GM19463 (cell line): Measurements from ENCODE around the gene MYCBPAP.

Source experiments
- ATAC-seq: cut with Tn5 transposase; IDR thresholded peaks from one replicate; pipeline ENCODE4 v1.9.1; 2021; ENCODE audit warnings: mild to moderate bottlenecking, moderate library complexity; ENCODE audit not compliant: unreplicated experiment

Gene MYCBPAP

DNA sequence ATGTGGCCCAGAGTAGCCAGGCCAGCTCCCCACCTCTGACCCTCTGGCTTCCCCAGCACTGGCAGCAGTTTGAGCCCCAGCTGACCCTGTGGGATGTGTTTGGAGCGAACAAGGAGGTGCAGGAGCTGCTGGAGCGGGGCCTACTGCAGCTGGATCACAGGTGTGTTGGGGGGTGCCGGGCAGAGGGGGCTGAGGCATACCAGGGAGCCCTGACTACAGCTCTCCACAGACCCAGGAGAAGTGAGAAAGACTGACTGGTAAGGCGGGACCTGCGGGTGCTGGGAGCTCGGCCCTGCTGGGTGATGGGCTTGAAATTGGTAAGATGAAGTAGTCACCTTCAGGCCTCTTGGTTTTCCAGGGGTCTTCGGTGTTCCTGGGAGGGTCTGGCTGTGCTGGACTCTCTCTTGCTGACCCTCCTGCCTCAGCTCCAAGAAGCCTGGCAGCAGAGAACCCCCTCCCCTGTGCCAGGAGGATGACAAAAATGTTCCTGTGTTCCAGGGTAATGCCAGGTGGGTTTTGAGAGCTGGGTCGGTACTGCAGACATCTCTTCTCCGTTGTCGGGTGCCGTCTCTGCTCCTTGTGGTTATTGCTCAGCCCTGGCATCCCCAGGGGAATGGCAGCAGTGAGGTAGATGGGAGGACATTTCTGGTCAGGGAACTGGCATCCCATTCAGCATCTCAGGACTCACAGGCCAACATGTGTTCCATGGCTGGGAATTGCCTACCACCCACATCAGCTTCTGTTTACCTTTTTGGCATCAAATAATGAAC, 23.7 kb upstream of the MYCBPAP start:
- no peak for ATAC-seq

DNA sequence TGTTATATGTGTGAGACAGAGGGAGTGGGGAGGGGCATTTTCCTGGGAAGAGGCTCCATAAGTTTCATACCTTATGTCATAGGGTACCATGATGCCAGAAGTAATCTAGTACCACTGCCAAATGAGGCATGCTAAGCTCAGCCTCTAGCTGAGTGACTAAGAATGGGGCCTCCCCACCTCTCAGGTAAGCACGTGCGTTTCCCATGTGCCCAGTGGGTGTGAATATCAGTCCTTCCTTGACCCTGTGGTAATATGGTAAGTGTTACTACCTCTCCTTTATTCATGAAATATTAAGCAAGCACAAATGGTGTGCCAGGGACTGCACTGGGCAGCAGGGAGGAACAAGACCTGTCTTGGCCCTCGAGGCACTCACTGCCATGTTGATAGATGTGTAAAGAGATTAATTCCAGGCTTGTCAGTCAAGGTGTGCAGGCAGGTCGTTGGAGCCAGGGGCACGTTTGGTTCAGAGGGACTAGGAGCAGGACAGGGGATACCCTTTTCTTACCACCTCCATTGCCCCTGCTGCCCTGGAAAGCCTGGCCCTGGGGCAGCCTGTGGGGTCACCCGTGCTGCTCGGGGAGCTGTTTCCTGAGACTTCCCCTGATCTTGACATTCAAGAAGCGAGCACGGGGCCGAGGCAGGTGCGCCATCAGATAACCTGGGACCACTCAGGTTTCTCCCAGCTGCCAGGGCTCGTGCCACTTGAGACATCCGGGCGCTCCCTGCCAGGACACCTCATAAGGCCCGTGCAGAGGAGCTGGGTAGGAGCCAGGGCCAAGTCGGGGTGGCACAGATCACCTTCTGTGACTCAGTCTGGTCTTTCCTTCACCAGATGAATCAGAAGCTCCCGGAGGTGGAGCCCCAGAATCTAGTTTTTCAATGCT, 20.8 kb upstream of the MYCBPAP start:
- no peak for ATAC-seq

DNA sequence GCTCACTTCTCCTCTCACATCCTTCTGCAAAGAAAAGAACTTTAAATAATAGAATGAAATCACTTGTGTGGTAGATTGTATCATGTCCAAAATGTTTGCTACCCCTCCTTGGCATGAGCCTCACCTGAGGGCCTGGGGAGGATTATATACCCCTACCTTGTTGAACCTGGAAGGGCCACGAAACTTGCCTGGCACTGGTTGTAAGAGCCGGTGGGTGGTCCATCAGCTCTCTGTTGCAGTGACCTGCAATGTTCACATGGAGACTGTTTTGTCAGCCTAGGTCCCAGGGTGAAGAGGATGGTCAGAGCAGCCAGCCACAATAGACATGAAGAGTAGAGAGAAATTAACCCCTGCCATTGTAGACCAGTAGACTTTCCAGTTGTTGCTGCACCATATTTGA, 19.4 kb upstream of the MYCBPAP start:
- ATAC-seq, result no peak

DNA sequence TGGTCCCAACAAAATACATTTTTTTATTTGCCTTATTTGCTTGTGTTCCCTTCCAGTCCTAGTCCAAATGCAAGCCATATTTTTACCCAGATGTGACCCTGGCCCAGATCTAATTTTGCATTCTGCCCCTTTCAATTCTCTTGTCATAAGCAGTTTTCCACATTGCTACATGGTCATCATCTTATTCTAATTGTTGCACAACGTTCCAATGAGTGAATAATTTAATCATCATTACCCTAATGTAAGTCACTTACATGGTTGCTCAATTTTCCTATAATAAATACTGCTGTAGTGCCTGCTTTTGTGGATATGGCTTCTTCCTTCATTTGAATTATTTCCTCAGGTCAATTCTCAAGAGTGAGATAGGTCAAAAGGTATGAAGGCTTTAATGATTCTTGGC, 16.7 kb upstream of the MYCBPAP start:
- ATAC-seq, result no peak

DNA sequence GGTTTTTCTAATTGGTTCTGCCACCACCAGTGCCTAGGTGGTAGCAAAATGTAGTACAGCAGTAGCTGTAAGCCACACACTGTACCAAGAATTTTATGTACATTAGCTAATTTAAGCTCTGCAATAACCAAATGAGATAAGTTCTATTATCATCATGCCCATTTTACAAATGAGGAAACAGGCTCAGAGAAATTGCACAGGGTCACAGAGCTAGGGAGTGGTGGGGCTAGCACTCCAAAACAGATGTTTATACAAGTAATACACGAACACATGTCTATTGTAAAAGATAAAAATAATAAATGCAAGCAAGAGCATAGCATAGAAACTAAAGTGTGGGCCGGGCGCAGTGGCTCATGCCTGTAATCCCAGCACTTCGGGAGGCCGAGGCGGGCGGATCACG, 16.0 kb upstream of the MYCBPAP start:
- ATAC-seq, result no peak

DNA sequence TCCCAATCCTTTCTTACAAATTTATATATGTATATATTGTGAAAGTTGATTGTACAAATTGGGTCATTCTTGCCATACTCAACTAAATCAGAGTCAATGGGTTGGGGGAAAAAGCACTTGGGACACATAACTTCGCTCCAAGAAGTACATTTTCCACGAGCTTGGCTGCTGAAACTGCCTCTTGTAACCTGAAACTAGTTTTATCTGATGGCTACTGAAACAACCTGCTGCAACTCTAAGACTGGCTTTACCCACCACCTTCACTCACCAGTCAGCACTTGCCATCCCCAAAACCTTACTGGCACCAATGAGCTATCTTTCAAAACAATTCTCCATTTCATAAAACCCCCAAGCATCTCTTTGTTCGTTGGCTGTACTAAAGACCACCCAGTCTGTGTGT, 14.5 kb upstream of the MYCBPAP start:
- ATAC-seq, result no peak

DNA sequence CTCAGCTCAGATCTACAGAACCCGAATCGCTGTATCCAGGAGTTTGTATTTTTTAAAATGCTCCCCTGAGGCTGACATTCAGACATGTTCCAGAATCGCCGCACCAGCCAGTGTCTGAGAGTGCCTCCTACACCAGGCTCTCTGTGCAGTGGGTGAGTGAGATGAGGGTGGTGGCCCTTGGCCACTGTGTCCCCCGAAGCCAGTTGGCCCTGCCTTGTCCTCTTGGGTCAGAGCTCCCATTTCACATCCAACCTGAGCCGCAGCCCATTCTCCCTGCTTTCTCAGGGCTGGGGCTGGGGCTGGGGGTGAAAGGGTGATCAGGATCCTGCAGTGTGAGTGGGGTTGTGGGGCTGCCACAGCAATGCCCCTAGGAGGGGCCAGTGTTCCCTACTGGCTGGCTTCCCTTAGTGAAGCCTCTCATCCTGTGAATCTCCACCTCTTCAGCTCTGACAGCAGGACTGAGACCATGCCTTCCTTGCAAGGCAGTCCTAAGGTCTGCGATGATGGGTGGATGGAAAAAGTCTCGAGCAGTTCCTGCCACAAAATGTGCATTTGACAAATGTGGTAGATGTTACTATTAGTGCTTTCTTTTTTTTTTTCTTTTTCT, 12.9 kb upstream of the MYCBPAP start:
- ATAC-seq, result no peak

DNA sequence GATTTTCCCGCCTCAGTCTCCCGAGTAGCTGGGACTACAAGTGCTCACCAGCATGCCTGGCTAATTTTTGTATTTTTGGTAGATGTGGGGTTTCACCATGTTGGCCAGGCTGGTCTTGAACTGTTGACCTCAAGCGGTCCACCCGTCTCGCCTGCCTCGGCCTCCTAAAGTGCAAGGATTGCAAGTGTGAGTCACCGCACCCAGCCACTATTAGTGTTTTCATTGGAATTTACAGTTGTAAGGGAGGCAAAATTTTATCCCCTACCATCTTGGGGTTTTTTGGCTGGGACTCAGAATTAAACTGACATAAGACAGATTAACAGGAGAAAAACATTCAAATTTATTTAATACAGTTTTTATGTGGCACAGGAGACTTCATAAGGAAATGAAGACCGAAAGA, 12.3 kb upstream of the MYCBPAP start:
- no peak for ATAC-seq

DNA sequence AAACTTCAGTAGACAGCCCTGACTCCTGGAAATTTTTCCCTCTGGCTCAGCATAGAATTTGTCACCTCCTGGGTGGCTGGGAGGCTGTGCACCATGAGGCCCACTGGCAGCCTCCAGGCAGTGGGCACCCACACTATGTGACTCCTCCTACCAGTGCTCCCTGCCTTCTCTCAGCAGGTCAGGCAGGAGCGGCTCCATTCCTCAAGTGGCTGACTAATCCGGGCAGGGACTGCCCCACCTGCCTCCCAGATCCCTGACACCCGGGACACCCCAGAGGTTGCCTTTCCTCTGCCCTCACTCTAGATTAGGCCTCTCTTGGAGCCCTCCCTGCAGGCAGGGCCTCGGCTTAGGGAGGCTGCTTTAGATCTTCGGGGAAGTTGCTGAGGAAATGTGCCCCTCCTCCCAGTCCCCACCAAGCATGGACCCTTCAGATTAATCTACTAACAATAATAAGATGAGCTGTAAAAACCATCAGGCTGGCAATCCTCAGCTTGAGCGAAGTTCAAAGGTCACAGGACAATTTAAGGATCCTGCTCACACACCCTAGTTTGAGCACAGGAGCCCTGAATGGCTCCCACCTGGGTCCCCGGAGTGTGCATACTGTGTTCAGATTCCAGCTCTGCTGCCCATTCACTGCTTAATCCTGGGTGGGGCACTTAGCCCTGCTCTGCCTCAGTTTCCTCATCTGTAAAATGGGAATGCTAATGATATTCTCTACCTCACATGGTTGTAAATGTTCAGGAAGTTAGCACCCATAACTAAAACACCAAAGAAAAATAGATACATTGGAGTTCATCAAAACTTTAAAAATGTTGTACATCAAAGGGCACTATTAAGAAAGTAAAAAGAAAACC, 10.0 kb upstream of the MYCBPAP start:
- no peak for ATAC-seq

DNA sequence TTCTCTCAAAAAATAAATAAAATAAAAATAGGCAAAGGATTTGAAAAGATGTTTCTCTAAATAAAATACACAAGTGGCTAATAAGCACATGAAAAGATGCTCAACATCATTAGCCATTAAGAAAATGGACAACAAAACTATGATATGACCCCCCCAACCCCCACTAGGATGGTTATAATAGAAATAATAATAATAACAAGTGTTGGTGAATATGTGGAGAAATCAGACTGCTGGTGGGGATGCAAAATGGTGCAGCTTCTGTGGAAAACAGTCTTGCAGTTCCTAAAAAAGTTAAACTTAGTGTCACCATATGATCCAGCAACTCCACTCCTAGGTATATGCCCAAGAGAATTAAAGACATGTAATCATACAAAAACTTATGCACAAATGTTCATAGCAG, 9.0 kb upstream of the MYCBPAP start:
- ATAC-seq, result no peak

DNA sequence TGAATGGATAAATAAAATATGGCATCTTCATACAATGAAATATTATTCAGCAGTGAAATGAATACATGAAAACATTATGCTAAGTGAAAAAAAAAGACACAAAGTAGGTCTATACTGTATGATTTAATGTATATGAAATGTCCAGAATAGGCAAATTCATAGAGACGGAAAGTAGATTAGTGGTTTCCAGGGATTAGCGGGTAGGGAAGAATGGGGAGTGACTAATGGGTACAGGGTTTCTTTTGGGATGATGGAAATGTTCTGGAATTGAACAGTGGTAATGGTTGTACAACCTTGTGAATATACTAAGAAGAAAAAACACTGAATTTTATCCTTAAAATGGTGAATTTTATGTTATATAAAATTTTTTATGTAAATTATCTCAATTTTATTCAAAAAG, 8.5 kb upstream of the MYCBPAP start:
- ATAC-seq, result no peak

DNA sequence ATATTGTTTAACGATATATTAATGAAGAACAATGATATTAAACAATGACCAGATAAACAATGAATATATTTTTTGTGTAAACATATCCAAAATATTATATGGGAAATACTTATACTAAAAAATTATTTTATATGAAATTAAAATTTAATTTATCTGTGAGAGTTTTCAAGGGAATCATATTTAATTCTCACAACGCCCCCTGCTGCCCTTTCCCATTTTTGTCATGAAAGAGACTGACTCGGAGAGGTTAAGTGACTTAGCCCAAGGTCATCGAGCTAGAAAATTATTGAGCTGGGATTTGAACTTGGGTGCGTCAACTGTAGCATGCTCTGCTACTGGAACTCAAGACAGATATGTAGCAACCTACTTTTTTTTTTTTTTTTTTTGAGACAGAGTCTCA, 7.2 kb upstream of the MYCBPAP start:
- ATAC-seq, result no peak

DNA sequence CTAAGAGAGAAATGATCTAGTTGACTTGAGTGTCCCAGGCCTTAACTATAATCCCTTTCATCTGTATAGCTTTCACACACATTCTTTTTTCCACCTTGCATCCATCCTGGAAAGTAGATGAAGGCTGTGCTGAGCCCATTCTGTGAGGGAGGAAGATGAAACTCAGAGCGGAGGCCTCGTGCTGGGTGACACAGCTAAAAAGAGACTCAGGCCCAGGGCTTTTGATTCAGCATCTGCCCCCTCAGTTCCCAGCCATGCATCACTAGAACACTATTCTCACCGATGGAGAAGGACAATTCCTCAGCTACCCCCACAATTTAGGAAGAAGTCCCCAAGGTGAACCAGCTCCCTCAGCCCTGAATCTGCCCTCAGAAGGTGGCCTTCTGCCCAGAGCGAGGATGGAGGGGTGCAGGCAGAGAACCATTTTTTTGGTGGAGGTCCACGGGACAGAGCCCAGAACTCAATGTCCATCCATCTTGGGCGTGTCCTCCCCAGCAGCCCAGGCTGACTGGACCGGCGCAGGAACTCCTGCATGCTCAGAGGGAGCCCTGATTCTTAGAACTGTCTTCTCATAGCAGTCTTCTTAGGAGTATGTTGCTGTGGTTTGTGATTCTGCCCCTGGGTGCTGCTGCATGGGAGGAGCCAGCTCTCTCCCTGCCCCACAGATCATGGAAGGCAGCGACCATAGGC, 5.8 kb upstream of the MYCBPAP start:
- no peak for ATAC-seq

DNA sequence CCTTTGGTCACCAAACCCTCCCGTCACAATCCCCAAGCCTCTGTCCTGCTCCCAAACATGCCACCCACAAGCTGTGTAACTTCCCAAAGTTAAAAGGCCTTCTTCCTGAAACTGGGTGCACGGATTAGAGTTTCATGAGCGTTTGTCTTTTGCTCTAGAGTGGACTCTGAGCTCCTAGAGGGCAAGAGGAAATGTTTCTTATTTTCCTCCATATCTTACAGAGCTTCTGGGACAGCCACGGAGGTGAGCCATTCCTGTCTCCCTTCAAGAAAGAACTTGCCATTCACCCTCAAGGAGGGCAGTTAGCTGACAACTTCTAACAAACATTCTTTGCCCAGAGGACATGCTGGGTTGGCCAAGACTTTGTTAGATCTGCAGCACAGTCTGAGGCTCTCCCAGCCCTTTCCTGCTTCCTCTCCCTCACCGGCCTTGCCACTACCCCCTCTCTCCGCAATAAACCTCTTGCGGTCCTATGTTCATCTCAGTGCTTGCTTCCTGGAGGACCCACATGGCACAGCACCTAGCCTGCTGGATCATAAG, 2.6 kb upstream of the MYCBPAP start:
- no peak for ATAC-seq

DNA sequence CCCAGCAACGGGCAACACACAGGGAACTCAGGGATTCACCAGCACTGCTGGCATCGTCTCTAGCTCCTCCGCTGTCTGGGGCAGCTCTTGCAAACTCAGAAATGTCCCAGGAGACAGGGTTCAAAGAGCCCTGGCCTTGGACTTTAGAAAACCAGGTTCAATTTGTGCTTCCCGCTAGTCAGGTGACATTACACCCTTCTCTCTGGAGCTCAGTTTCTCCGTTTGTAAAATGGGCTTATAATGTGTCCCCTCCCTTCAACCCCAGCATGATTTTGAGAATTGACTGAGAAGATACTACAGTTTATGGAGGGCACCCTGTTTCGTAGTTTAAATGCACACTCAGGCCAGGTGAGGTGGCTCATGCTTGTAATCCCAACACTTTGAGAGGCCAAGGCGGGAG, 1.9 kb upstream of the MYCBPAP start:
- ATAC-seq, result no peak

DNA sequence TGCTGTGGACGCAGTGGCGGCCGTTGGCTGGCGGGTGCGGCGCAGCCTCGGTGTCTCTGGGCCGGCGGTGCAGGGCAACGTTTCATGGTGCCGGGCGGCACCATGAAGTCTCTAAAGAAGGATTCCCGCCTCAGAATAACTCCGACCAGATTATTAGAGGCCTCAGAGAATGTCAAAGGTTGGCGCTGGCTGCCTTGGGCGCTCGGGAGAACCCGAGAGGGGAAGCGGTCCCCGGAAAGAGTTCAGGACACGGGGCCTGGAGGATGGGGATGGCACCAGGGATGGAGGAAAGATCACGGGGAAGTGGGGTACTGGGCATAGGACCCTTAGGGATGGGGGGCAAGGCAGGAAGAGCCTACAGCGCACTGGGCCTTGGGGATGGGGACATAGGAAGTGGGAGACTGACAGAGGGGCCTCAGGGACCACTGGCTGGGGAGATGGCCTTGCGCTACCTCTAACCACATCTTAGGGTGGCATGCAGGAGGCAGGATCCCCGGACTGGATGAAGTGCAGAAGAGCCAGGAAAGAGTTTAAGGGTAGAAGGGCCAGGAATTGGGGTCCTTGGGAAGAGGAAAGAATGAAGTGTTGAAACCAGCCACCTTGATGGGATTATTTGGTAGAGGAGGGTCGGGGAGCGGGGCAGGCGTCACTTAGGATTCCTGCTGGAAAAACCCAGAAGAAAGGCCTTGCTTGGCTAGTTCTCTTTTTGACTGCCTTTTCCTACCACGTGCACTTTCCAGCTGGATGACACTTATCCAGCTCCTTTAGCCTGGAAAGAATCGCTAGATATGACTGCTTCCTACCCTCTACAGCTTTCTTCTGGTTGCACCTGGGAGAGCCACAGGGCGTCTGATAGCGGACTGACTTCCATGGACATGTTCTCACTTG, 578 bp downstream of the MYCBPAP start:
- ATAC-seq, result no peak

DNA sequence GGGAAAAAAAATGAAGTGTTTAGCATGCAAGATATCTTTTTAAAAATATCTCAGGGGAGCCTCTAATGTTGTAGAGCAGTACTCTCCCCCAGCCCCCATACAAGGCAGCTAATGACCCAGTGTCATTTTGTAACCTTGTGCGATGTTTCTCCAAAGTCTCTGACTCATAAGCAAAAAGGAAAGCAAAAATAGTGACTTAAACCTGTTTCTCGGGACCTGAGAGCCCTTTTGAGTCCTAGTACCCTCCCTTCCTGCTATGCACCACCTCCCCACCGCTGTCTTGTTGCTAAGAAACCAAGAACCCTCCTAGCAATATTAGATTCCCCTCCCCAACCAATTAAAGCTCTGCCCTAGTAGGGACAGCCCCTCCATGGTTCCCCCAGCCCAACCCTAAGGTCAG, 2.8 kb downstream of the MYCBPAP start:
- peak; percentile 92 for ATAC-seq

DNA sequence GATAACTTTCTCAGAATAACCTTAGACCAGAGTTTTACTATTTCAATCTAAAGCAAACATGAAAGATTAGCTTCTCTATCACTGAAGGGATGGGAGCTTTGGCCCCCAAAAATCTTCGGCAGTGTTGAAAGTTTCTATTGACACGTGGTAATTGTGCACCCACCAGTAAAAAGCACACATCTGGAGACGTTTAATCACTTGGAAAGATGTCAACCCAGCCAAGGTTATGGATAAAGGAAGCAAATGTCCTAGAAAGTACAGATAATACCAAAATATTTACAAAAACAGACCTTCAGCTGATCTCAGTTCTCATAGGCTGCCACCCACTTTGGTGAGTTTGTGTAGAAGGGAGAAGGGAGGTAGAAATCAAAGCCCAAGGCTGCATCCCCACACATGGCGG, 5.3 kb downstream of the MYCBPAP start:
- no peak for ATAC-seq

DNA sequence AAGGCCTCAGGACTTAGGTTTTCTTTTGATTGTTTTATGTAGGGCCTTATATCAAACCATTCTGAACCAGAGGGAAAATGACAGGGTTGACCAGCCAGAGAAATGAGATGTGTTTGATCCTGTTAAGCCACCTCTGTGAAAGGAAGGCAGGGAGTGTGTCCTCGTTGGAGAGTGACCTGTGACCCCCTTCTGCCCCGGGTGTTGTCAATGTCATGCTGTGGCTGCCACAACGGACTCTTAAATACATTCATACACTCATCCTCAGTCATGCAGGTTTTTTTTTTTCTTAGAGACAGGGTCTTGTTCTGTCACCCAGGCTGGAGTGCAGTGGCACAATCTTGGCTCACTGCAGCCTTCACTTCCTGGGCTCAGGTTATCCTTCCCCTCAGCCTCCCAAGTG, 6.1 kb downstream of the MYCBPAP start:
- no peak for ATAC-seq
